T-helper 17 cell (primary cell): ENCODE results near the gene PIEZO2. TPM values are rescaled to one million over a fixed set of nuclear protein-coding genes. Genes with fewer than 3 reads are reported as not detected.
A peak's percentile ranks its signal among the peaks of the same experiment; 100 is the strongest.
"Not testable (repeated sequence)": the region's sequence is repeated elsewhere in the genome, so short reads cannot be mapped to it uniquely, and the experiment has no call there.

Source experiments
- ATAC-seq: fragments of 150-1000 bp; cut with Tn5 transposase; 2 replicates; pipeline ENCODE4 v1.10.0; 2021; ENCODE audit warnings: mild to moderate bottlenecking, moderate library complexity
- DNase-seq, 3 donors: peaks; one replicate each; pipeline versions ENCODE4 v3.0.0 to v3.0.0-alpha.2; 2020 to 2021
- H3K9me3 ChIP-seq: one replicate; pipeline ENCODE4 v1.7.0; 2013; ENCODE audit warnings: low read length, mild to moderate bottlenecking; ENCODE audit not compliant: control insufficient read depth, poor library complexity, severe bottlenecking
- H3K27ac Mint-ChIP-seq: one replicate; pipeline ENCODE4 v1.8.0; 2022; ENCODE audit warnings: mild to moderate bottlenecking, moderate library complexity, mixed read lengths
- H3K27me3 Mint-ChIP-seq: one replicate; pipeline ENCODE4 v1.8.0; 2022; ENCODE audit warnings: mixed read lengths
- H3K36me3 Mint-ChIP-seq: one replicate; pipeline ENCODE4 v1.8.0; 2022; ENCODE audit warnings: low read depth, mixed read lengths
- H3K4me1 Mint-ChIP-seq: one replicate; pipeline ENCODE4 v1.8.0; 2022; ENCODE audit warnings: mild to moderate bottlenecking, mixed read lengths
- H3K4me3 Mint-ChIP-seq: one replicate; pipeline ENCODE4 v1.8.0; 2022; ENCODE audit warnings: mild to moderate bottlenecking, moderate library complexity, mixed read lengths
- total RNA-seq, 4 donors: library from RNA in 2 of 4; stranded (reverse) in 2 of 4; gene quantifications; one replicate each; pipeline ENCODE4 v1.2.3 and lab custom pipeline; 2022 to 2026

Gene PIEZO2
- total RNA-seq, 2 donors from 2014 or later, result not detected

GRCh38 chr18:10644003-10644402 lies 505.4 kb downstream of the PIEZO2 start:
- not testable (repeated sequence) for H3K9me3 ChIP-seq, H3K4me1 Mint-ChIP-seq, H3K36me3 Mint-ChIP-seq, H3K4me3 Mint-ChIP-seq, H3K27ac Mint-ChIP-seq, ATAC-seq, DNase-seq
- H3K27me3 Mint-ChIP-seq, result peaks cover 22% of the 10 kb centered on the region

GRCh38 chr18:10642915-10643524 lies 506.3 kb downstream of the PIEZO2 start:
- not testable (repeated sequence) for H3K27ac Mint-ChIP-seq, H3K4me1 Mint-ChIP-seq, H3K36me3 Mint-ChIP-seq, ATAC-seq, DNase-seq, H3K4me3 Mint-ChIP-seq, H3K9me3 ChIP-seq
- peaks cover 19% of the 10 kb centered on the region for H3K27me3 Mint-ChIP-seq

GRCh38 chr18:10638539-10638885 lies 510.9 kb downstream of the PIEZO2 start:
- not testable (repeated sequence) for DNase-seq, H3K27ac Mint-ChIP-seq, ATAC-seq, H3K36me3 Mint-ChIP-seq, H3K4me3 Mint-ChIP-seq, H3K27me3 Mint-ChIP-seq, H3K9me3 ChIP-seq, H3K4me1 Mint-ChIP-seq

DNA sequence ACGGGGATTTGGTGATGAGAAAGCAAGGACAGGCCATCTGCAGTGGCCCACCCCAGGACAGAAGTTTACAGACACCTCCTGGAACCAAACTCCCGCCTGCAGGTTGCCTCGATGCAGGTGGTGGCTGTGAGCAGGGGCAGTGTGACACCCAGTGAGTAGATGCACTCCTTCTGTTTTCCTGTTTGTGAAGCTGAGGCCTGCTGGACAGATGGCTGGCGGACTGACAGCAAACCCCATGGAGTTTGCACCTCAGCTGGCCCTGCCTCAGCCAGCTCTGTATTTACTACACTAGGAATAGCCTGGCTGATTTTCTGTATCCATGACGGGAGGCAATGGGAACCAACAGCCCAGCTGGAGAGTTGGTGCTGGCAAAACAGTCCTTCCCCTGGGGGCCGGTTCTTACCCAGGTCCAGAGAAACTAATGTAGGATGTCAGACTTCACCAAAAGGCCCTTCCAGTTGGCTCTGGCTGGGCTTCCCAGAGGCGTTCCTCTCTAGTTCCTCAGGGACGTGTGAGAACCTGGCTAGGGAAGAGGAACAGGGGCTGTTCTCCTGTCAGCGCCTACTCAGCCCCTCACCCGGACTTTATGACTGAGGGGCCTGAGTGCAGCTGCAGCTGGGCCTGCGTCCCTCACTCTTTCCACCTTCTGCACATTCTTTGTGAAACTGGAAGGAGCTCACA lies 511.4 kb downstream of the PIEZO2 start:
- not testable (repeated sequence) for H3K36me3 Mint-ChIP-seq, DNase-seq, H3K27ac Mint-ChIP-seq, ATAC-seq, H3K4me1 Mint-ChIP-seq, H3K9me3 ChIP-seq, H3K4me3 Mint-ChIP-seq, H3K27me3 Mint-ChIP-seq

DNA sequence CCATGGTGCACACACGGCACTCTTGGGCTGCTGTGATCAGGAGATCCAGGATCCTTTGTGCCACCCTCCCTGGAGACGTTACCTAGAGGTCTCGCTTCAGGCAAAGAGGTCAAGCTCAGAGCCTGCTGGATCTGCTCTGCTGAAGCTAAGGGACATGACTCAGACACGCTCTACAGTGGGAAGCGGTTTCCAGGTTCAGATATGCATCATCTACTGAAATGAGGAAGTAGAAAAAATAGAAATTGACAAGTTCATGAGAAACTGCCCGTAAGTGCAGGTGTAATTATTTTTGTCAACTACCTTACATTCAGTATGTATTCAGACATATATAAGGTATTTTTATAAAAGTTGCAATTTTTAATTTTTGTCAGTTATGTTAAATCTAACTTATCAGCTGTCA lies 520.3 kb downstream of the PIEZO2 start:
- H3K27ac Mint-ChIP-seq, H3K9me3 ChIP-seq, H3K4me1 Mint-ChIP-seq, H3K36me3 Mint-ChIP-seq, DNase-seq, H3K4me3 Mint-ChIP-seq: not testable (repeated sequence)
- H3K27me3 Mint-ChIP-seq, result peaks cover 18% of the 10 kb centered on the region
- ATAC-seq, result peak; percentile 40

- not testable (repeated sequence) for H3K36me3 Mint-ChIP-seq, H3K4me3 Mint-ChIP-seq, H3K9me3 ChIP-seq, H3K27ac Mint-ChIP-seq, ATAC-seq, H3K4me1 Mint-ChIP-seq, DNase-seq
- H3K27me3 Mint-ChIP-seq, result peaks cover 18% of the 10 kb centered on the region
Measured at GRCh38 chr18:10626606-10627213, 522.7 kb downstream of the PIEZO2 start.

GRCh38 chr18:10623606-10624005 lies 525.8 kb downstream of the PIEZO2 start:
- peaks cover 13% of the 10 kb centered on the region for H3K27me3 Mint-ChIP-seq

GRCh38 chr18:10622982-10623381 lies 526.4 kb downstream of the PIEZO2 start:
- H3K27ac Mint-ChIP-seq, ATAC-seq, H3K36me3 Mint-ChIP-seq, H3K4me1 Mint-ChIP-seq, DNase-seq, H3K9me3 ChIP-seq, H3K4me3 Mint-ChIP-seq: not testable (repeated sequence)
- H3K27me3 Mint-ChIP-seq, result peaks cover 13% of the 10 kb centered on the region

More at GRCh38 chr18:10623606-10624005, 525.8 kb downstream of the PIEZO2 start:
- H3K9me3 ChIP-seq, DNase-seq, H3K4me3 Mint-ChIP-seq, H3K36me3 Mint-ChIP-seq, ATAC-seq, H3K27ac Mint-ChIP-seq, H3K4me1 Mint-ChIP-seq: not testable (repeated sequence)

- H3K4me1 Mint-ChIP-seq, H3K9me3 ChIP-seq, ATAC-seq, H3K4me3 Mint-ChIP-seq, H3K36me3 Mint-ChIP-seq, H3K27ac Mint-ChIP-seq, DNase-seq: not testable (repeated sequence)
- peaks cover 13% of the 10 kb centered on the region for H3K27me3 Mint-ChIP-seq
Measured at GRCh38 chr18:10620670-10621329, 528.6 kb downstream of the PIEZO2 start.
